Measurements from ENCODE around the gene PRDM15.

DNA sequence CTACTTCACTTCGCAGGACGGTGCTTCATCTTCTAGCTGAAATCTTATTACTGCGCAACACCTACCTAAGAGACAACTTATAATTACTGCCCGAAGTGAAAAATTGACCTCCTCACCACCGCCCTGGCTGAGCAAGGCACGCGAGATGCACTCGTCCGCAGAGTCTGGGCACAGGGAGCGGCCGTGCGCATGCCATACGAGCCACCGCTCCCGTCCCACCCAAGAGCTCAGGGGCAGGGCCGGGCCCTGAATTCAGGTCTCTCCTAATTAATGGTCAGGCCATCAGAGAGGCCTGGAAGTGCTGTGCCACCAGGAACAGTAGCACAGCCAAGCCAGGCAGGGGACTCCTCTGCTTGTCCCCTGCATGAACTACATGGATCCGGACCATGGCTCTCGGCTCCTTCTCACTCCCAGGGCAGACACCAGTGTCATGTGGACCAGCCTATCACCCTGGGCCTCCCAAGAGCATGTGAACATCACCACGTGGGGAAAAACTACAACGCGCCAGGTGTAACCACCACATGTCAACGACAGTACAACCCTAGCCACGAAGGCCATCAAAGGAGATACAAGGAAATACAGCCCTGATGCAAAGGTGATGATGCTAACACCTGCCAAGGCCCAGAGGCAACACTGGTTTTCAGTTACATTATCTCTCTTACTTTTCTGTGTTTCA lies 123.7 kb downstream of the PRDM15 start:
- TF ChIP-seq, protein P1, sequence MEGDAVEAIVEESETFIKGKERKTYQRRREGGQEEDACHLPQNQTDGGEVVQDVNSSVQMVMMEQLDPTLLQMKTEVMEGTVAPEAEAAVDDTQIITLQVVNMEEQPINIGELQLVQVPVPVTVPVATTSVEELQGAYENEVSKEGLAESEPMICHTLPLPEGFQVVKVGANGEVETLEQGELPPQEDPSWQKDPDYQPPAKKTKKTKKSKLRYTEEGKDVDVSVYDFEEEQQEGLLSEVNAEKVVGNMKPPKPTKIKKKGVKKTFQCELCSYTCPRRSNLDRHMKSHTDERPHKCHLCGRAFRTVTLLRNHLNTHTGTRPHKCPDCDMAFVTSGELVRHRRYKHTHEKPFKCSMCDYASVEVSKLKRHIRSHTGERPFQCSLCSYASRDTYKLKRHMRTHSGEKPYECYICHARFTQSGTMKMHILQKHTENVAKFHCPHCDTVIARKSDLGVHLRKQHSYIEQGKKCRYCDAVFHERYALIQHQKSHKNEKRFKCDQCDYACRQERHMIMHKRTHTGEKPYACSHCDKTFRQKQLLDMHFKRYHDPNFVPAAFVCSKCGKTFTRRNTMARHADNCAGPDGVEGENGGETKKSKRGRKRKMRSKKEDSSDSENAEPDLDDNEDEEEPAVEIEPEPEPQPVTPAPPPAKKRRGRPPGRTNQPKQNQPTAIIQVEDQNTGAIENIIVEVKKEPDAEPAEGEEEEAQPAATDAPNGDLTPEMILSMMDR (IDR thresholded peaks at IDR 0.05): no peak
- 0 out of 2 replicates have a peak, but pooled peaks have one; percentile 25 for TF ChIP-seq POLR2AphosphoS5 (IDR thresholded peaks at IDR 0.05; ENCODE audit: low read depth, low read length)
